ENCODE results near the gene TRIM60.
"Not testable (repeated sequence)": the region's sequence is repeated elsewhere in the genome, so short reads cannot be mapped to it uniquely, and the experiment has no call there.

Gene TRIM60

DNA sequence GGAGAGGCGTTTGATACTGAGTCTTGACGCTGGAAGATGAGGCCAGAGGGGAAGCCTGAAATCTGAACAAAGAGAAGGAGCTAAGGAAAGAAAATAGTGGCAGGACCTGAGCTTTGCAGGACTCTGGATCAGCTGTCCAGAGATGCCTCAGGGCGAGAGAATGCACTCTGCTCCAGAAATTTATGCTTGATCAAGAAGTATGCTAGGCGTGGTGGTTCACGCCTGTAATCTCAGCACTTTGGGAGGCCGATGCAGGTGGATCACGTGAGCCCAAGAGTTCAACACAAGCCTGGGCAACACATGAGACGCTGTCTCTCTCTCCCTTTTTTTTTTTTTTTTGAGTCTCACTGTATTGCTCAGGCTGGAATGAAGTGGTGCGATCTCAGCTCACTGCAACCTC lies 23.8 kb downstream of the TRIM60 start:
- no peak for DNase-seq

DNA sequence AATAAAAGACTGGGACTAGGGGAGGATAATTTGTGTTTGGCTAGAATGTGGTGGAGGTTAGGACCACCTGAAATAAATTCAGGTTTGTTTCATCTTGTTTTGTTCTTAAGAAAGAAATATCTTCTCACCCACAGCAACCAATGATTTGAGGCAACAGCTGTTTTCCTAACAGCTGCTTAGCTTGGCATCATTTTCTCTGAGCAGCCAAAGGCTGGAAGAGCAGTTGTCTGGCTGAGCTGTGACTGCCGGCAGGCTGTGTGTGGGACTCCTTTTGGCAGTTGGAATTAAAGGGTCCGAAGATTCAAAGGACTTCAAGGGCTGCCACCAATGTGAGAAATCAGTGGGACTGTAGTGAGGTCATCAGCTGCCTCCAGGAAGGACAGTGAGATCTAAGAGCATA lies 26.9 kb downstream of the TRIM60 start:
- no peak for DNase-seq

DNA sequence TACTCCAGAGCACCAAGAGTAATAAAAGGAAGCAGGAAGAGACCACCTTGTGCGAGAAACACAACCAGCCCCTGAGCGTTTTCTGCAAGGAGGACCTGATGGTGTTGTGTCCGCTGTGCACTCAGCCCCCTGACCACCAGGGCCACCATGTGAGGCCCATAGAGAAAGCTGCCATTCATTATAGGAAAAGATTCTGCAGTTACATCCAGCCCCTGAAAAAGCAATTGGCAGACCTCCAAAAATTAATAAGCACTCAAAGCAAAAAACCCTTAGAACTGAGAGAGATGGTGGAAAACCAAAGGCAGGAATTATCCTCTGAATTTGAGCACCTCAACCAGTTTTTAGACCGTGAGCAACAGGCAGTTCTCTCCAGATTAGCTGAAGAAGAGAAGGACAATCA lies 27.6 kb downstream of the TRIM60 start:
- no peak for DNase-seq

DNA sequence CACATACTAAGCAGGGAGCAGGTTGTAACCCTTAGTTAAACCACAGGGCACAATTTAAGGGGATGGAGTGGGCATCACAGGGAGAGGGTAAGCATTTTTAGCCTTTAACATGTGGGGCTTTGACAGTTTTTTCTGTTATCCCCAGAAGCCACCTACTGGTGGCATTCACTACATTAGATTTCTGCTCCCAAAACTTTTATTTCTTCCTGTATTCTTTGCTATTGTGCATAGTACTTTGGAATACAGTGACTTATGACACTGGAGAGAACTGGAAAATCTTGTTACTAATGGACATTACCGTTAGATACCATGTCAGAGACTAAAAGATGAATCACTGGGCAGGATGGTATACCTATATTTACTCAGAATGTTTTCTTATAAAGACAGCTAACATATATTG lies 29.1 kb downstream of the TRIM60 start:
- no peak for DNase-seq

DNA sequence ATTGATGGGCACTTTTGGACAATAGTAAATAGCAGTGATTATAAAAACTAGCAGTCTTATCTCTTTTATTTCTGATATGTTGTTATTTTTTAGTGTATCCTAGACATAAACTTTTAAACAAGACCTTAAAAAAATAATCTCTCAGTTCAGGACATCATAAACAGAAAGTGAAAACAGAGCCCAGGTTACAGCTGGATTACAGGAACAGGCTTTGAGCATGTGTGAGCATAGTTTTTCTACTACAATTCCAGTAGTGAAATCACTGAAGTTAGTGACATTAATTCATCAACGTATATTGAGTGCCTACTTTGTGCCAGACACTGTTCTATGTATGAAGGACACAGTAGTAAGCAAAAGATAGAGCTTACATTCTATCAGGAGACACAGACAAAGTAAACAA lies 38.8 kb downstream of the TRIM60 start:
- DNase-seq = no peak

DNA sequence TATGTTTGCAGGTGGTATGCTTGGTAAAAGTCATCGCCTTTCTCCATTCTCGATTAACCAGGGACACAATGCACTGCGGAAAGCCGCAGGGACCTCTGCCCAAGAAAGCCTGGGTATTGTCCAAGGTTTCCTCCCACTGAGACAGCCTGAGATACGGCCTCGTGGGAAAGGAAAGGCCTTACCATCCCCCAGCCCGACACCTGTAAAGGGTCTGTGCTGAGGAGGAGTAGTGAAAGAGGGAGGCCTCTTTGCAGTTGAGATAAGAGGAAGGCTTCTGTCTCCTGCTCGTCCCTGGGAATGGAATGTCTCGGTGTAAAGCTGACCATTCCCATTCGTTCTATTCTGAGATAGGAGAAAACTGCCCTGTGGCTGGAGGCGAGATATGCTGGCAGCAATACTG lies 41.5 kb downstream of the TRIM60 start:
- not testable (repeated sequence) for DNase-seq

GRCh38 chr4:165077034-165077578 lies 45.3 kb downstream of the TRIM60 start:
- no peak for DNase-seq

DNA sequence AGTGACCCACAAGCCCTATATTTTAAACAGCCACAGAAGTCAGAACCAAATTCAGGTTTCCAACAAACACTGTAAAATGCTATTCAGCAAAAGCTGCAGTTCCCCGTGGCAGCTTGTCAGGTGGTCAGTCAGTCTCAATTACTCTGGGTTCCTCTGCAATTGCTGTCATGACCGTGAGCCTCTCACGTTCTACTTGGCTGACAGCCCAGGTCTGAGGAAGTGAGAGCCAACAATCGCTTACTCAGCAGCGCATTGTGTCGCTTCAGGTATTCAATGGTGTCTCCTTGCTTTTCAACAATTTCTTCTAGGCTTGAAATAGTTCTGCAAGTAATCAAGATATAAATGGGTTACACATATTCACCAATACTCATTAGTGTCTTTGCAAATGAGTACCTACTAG lies 47.7 kb downstream of the TRIM60 start:
- DNase-seq = peak; percentile 61

DNA sequence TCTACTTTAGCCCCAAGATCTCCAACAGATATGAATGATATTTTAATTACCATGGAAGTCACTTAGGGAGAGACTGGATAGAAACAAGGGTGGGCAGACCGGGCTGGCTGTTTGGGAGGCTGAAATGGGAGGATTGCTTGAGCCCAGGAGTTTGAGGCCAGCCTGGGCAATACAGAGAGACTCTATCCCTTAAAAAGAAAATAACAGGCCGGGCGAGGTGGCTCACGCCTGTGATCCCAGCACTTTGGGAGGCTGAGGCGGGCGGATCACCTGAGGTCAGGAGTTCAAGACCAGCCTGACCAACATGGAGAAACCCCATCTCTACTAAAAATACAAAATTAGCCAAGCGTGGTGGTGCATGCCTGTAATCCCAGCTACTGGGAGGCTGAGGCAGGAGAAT lies 53.0 kb downstream of the TRIM60 start:
- DNase-seq = not testable (repeated sequence)

- no peak for DNase-seq
These were observed 54.1 kb downstream of the TRIM60 start for GRCh38 chr4:165085946-165086345.

DNA sequence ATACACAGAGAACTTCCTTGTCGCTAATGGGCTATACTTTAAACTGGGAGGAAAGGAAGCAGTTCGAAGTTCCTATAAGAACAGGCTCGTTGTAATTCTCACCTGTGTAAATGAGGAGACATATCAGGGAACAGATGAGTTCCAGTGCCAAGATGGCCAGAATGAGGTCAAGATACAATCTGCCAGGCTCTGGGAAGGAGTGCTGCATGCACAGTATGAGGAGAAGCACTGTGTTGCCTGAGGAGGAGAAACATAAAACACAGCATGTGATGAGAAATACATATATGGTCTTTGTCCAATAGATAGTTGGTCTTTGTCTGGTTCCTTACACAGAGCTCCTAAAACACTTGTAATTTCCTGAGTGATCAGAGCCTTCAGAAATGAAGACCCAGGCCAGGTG lies 56.6 kb downstream of the TRIM60 start:
- no peak for DNase-seq
